MCF 10A (cell line): Measurements from ENCODE around the gene ZSCAN16. TPM values are rescaled to one million over a fixed set of nuclear protein-coding genes. Genes with fewer than 3 reads are reported as not detected.
A peak's percentile ranks its signal among the peaks of the same experiment; 100 is the strongest.

ENCODE experiments used
- BruUV-seq: library from RNA; stranded (reverse); fragments of 400-500 nt; replicated peaks from 2 replicates; lab custom pipeline; 2021; lab: Mats Ljungman, UMichigan
- CTCF ChIA-PET: fragments of 300-600 bp; sonication (Branson Sonifier 250); formaldehyde crosslinking; extraction: SDS; loops from one replicate; lab custom pipeline; 2021; ENCODE audit warnings: antibody characterized with exemption, inconsistent platforms; lab: Yijun Ruan, JAX
- POLR2A ChIA-PET: fragments of 300-600, 350-650 bp; sonication (Branson Sonifier 250); formaldehyde crosslinking; extraction: SDS; loops from one replicate; lab custom pipeline; 2020; ENCODE audit warnings: antibody characterized with exemption, inconsistent platforms; lab: Yijun Ruan, JAX
- DNase-seq: peaks from one replicate; pipeline ENCODE4 v3.0.0-alpha.2; 2018; ENCODE audit not compliant: unreplicated experiment
- H3K27ac Mint-ChIP-seq: one replicate; pipeline ENCODE4 v1.8.0; 2022; ENCODE audit warnings: mild to moderate bottlenecking, low read depth, mixed read lengths; ENCODE audit not compliant: unreplicated experiment
- H3K27me3 Mint-ChIP-seq: one replicate; pipeline ENCODE4 v1.8.0; 2022; ENCODE audit warnings: mixed read lengths; ENCODE audit not compliant: insufficient read depth, unreplicated experiment
- H3K36me3 Mint-ChIP-seq: one replicate; pipeline ENCODE4 v1.8.0; 2022; ENCODE audit warnings: mild to moderate bottlenecking, moderate library complexity, mixed read lengths; ENCODE audit not compliant: insufficient read depth, unreplicated experiment
- H3K4me1 Mint-ChIP-seq: one replicate; pipeline ENCODE4 v1.8.0; 2022; ENCODE audit warnings: mixed read lengths; ENCODE audit not compliant: insufficient read depth, unreplicated experiment
- H3K4me3 Mint-ChIP-seq: one replicate; pipeline ENCODE4 v1.8.0; 2022; ENCODE audit warnings: mild to moderate bottlenecking, moderate library complexity, mixed read lengths; ENCODE audit not compliant: unreplicated experiment
- H3K9me3 Mint-ChIP-seq: one replicate; pipeline ENCODE4 v1.8.0; 2022; ENCODE audit warnings: mixed read lengths; ENCODE audit not compliant: unreplicated experiment
- intact Hi-C: fragments of 100-400 bp; cut with micrococcal nuclease; formaldehyde crosslinking; loops from 2 replicates; pipeline ENCODE4 v1.14.1; 2022
- total RNA-seq: library from RNA; stranded (reverse); gene quantifications from 2 replicates; pipeline ENCODE4 v1.2.3, GENCODE V29; 2022
- TF ChIP-seq, protein P1 (sequence below): fragments of 200-600 bp; IDR thresholded peaks from one replicate; pipeline ENCODE4 v1.8.0; 2022; ENCODE audit warnings: antibody characterized with exemption, mild to moderate bottlenecking; ENCODE audit not compliant: unreplicated experiment

ZSCAN16 gene
- total RNA-seq, 1 experiment from 2014 or later = 4.4 TPM

DNA sequence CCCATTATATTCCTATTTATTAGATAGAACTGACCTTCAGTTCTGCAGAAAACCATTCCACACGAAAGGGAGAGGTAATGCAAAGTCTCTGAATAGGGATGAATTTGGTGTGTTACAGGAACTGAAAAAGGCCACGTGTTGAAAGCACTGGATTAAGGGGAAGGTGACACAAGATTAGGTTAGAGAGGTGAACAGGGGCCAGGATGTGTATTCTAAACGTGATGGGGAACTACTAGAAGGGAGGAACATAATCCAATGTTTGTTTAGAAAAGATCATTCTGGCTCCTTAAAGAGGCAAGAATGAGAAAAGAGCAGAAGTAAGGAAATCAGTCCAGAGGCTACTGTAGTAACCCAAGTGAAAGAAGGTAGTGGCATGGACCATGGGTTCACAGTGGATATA, 11.0 kb downstream of the ZSCAN16 start:
- Mint-ChIP-seq H3K4me1 (peaks cover 29% of the 10 kb centered on the region), H3K4me3 (peak overlapping the region; percentile 99), H3K27me3 (no peaks in the 10 kb centered on the region), H3K9me3 (no peaks in the 10 kb centered on the region), H3K27ac (peak overlapping the region; percentile 100), H3K36me3 (peaks cover 9% of the 10 kb centered on the region)
- intact Hi-C loops = loop anchor here (5.0 kb wide), 1 partner anchor 202 kb away; the partner anchor contains the start of gene ZSCAN31
- TF ChIP-seq, protein P1, sequence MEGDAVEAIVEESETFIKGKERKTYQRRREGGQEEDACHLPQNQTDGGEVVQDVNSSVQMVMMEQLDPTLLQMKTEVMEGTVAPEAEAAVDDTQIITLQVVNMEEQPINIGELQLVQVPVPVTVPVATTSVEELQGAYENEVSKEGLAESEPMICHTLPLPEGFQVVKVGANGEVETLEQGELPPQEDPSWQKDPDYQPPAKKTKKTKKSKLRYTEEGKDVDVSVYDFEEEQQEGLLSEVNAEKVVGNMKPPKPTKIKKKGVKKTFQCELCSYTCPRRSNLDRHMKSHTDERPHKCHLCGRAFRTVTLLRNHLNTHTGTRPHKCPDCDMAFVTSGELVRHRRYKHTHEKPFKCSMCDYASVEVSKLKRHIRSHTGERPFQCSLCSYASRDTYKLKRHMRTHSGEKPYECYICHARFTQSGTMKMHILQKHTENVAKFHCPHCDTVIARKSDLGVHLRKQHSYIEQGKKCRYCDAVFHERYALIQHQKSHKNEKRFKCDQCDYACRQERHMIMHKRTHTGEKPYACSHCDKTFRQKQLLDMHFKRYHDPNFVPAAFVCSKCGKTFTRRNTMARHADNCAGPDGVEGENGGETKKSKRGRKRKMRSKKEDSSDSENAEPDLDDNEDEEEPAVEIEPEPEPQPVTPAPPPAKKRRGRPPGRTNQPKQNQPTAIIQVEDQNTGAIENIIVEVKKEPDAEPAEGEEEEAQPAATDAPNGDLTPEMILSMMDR = no peak
- no peak for DNase-seq
- POLR2A ChIA-PET = interaction anchor here (0.6 to 8.2 kb wide), 9 partner anchors 9 to 1632 kb away, joined by 3 to 112 read pairs (median 19); partner anchors contain the start of genes ZSCAN16, ZSCAN26 and ZSCAN9
- BruUV-seq = no TSS peak
- CTCF ChIA-PET = no interaction called here

GRCh38 chr6:28136585-28137504, 12.4 kb downstream of the ZSCAN16 start:
- CTCF ChIA-PET = interaction anchor here (0.6 to 2.5 kb wide), 7 partner anchors 9 to 850 kb away, joined by 3 to 16 read pairs (median 3); no protein-coding TSS in a partner anchor
- Mint-ChIP-seq H3K27me3 (no peaks in the 10 kb centered on the region), H3K9me3 (no peaks in the 10 kb centered on the region), H3K27ac (peak overlapping the region; percentile 100), H3K36me3 (peaks cover 9% of the 10 kb centered on the region), H3K4me3 (peak overlapping the region; percentile 99), H3K4me1 (peaks cover 29% of the 10 kb centered on the region)
- intact Hi-C loops = loop anchor here (1.0 to 5.0 kb wide), 3 partner anchors 32 to 246 kb away; partner anchors contain the start of gene ZSCAN31
- POLR2A ChIA-PET = interaction anchor here (0.5 to 8.2 kb wide), 31 partner anchors 9 to 1599 kb away, joined by 3 to 112 read pairs (median 4); partner anchors contain the start of genes HMGN4, PGBD1, ZKSCAN3 and ZKSCAN4
- BruUV-seq = no TSS peak
- peak; percentile 95 for DNase-seq
- TF ChIP-seq, protein P1 = no peak

- Mint-ChIP-seq H3K27ac (peak overlapping the region; percentile 100), H3K36me3 (peaks cover 9% of the 10 kb centered on the region), H3K4me3 (peak overlapping the region; percentile 99), H3K27me3 (no peaks in the 10 kb centered on the region), H3K4me1 (peaks cover 29% of the 10 kb centered on the region), H3K9me3 (no peaks in the 10 kb centered on the region)
- intact Hi-C loops = loop anchor here (2.0 to 5.0 kb wide), 2 partner anchors 33 to 200 kb away; partner anchors contain the start of gene ZSCAN31
- no peak for DNase-seq
- TF ChIP-seq, protein P1 = no peak
- POLR2A ChIA-PET = interaction anchor here (0.5 to 8.2 kb wide), 22 partner anchors 8 to 1599 kb away, joined by 3 to 112 read pairs (median 7); partner anchors contain the start of genes HMGN4, PGBD1, ZKSCAN4 and ZSCAN16
- no TSS peak for BruUV-seq
- CTCF ChIA-PET = interaction anchor here (0.7 to 2.5 kb wide), 3 partner anchors 10 to 218 kb away, joined by 3 to 16 read pairs (median 4); no protein-coding TSS in a partner anchor
Observed at GRCh38 chr6:28137505-28137981, 13.1 kb downstream of the ZSCAN16 start.
